SK-N-SH treated with all-trans-retinoic acid at 6 μM for 48 hours (cell line): ENCODE results near the gene AGAP5.
"Not testable (repeated sequence)": the region's sequence is repeated elsewhere in the genome, so short reads cannot be mapped to it uniquely, and the experiment has no call there.

ENCODE experiments used
- ATAC-seq: fragments of 200-7000 bp; cut with Tn5 transposase; 3 replicates; pipeline ENCODE4 v1.9.1; 2020; ENCODE audit warnings: mild to moderate bottlenecking, moderate library complexity
- BACH2 ChIP-seq: fragments of 250-450 bp; sonication (Bioruptor Pico); IDR thresholded peaks from 2 replicates; pipeline ENCODE4 v1.9.0; 2021; ENCODE audit warnings: mild to moderate bottlenecking, borderline replicate concordance
- CSDC2 ChIP-seq: fragments of 250-450 bp; sonication (Bioruptor Pico); IDR thresholded peaks from 2 replicates; pipeline ENCODE4 v1.5.0; 2020; ENCODE audit warnings: mild to moderate bottlenecking, moderate library complexity
- GLIS3 ChIP-seq: fragments of 250-450 bp; sonication (Bioruptor Pico); IDR thresholded peaks from 2 replicates; pipeline ENCODE4 v1.5.0; 2020; ENCODE audit warnings: mild to moderate bottlenecking, moderate library complexity
- ISL1 ChIP-seq: fragments of 250-450 bp; sonication (Bioruptor Pico); IDR thresholded peaks from 2 replicates; pipeline ENCODE4 v2.1.2; 2022; ENCODE audit warnings: mild to moderate bottlenecking, moderate library complexity
- OSR1 ChIP-seq: fragments of 250-450 bp; sonication (Bioruptor Pico); IDR thresholded peaks from 2 replicates; pipeline ENCODE4 v1.8.0; 2022; ENCODE audit warnings: moderate library complexity, mild to moderate bottlenecking, inconsistent platforms
- PPARA ChIP-seq: fragments of 250-450 bp; sonication (Bioruptor Pico); IDR thresholded peaks from 2 replicates; pipeline ENCODE4 v1.5.0; 2020; ENCODE audit warnings: mild to moderate bottlenecking, borderline replicate concordance
- RARB ChIP-seq: fragments of 250-450 bp; sonication (Bioruptor Pico); IDR thresholded peaks from 2 replicates; pipeline ENCODE4 v1.8.0; 2021; ENCODE audit warnings: mild to moderate bottlenecking, moderate library complexity
- SNAI2 ChIP-seq: fragments of 250-450 bp; sonication (Bioruptor Pico); IDR thresholded peaks from 2 replicates; pipeline ENCODE4 v1.5.0; 2020; ENCODE audit warnings: mild to moderate bottlenecking, moderate library complexity
- ZC3H10 ChIP-seq: fragments of 250-450 bp; sonication (Bioruptor Pico); IDR thresholded peaks from 2 replicates; pipeline ENCODE4 v1.5.1; 2021; ENCODE audit warnings: mild to moderate bottlenecking, moderate library complexity
- ZFP30 ChIP-seq: fragments of 450-650 bp; formaldehyde crosslinking; IDR thresholded peaks from 2 replicates; pipeline ENCODE4 v1.5.0; 2022; ENCODE audit warnings: mild to moderate bottlenecking, moderate library complexity
- ZNF565 ChIP-seq: fragments of 450-650 bp; formaldehyde crosslinking; conservative IDR thresholded peaks from 2 replicates; pipeline ENCODE4 v1.5.0; 2020; ENCODE audit warnings: low read depth, mild to moderate bottlenecking, moderate library complexity
- ZNF70 ChIP-seq: fragments of 450-650 bp; formaldehyde crosslinking; IDR thresholded peaks from 2 replicates; pipeline ENCODE4 v1.5.0; 2020; ENCODE audit warnings: mild to moderate bottlenecking, moderate library complexity
- TF ChIP-seq, protein P1 (sequence below): fragments of 250-450 bp; sonication (Bioruptor Pico); IDR thresholded peaks from 2 replicates; pipeline ENCODE4 v1.5.1; 2021; ENCODE audit warnings: mild to moderate bottlenecking, moderate library complexity
- TF ChIP-seq, protein P2 (sequence below): fragments of 250-450 bp; sonication (Bioruptor Pico); IDR thresholded peaks from 2 replicates; pipeline ENCODE4 v1.8.0; 2021; ENCODE audit warnings: low read depth, mild to moderate bottlenecking, moderate library complexity, borderline replicate concordance
- TF ChIP-seq, protein P3 (sequence below): fragments of 250-450 bp; sonication (Bioruptor Pico); IDR thresholded peaks from 2 replicates; pipeline ENCODE4 v1.5.1; 2020; ENCODE audit warnings: low read depth, mild to moderate bottlenecking, moderate library complexity
- TF ChIP-seq, protein P4 (sequence below): fragments of 250-450 bp; sonication (Bioruptor Pico); IDR thresholded peaks from 2 replicates; pipeline ENCODE4 v1.5.0; 2020; ENCODE audit warnings: mild to moderate bottlenecking, moderate library complexity

The AGAP5 gene

DNA sequence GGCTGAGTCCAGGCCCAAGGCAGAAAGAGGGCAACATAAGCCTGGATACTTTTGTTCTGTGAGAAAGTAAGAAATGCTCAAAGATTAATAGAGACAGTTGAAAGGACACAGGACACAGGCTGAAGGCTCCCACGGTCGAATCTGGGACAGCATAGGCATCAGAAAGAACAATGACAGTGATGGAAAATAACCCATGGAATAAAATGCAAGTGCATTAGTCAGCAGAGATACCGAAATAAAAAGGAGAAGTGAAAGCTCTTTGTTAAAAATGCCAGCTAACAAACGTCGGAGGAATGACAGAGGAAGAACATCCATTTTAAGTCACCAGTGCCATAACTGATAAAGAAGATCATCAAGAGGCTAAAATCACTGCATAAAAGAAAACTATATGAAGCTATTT is 19.6 kb upstream of the AGAP5 start:
- ATAC-seq, result no peak
- no peak for TF ChIP-seq PPARA
- TF ChIP-seq, protein P1, sequence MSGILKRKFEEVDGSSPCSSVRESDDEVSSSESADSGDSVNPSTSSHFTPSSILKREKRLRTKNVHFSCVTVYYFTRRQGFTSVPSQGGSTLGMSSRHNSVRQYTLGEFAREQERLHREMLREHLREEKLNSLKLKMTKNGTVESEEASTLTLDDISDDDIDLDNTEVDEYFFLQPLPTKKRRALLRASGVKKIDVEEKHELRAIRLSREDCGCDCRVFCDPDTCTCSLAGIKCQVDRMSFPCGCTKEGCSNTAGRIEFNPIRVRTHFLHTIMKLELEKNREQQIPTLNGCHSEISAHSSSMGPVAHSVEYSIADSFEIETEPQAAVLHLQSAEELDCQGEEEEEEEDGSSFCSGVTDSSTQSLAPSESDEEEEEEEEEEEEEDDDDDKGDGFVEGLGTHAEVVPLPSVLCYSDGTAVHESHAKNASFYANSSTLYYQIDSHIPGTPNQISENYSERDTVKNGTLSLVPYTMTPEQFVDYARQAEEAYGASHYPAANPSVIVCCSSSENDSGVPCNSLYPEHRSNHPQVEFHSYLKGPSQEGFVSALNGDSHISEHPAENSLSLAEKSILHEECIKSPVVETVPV (CRISPR knock-in tag), result no peak
- no peak for TF ChIP-seq ZC3H10 (CRISPR knock-in tag)
- TF ChIP-seq CSDC2, result no peak
- no peak for TF ChIP-seq ZFP30
- no peak for TF ChIP-seq GLIS3 (CRISPR knock-in tag)
- TF ChIP-seq OSR1 (CRISPR knock-in tag), result no peak
- TF ChIP-seq, protein P2, sequence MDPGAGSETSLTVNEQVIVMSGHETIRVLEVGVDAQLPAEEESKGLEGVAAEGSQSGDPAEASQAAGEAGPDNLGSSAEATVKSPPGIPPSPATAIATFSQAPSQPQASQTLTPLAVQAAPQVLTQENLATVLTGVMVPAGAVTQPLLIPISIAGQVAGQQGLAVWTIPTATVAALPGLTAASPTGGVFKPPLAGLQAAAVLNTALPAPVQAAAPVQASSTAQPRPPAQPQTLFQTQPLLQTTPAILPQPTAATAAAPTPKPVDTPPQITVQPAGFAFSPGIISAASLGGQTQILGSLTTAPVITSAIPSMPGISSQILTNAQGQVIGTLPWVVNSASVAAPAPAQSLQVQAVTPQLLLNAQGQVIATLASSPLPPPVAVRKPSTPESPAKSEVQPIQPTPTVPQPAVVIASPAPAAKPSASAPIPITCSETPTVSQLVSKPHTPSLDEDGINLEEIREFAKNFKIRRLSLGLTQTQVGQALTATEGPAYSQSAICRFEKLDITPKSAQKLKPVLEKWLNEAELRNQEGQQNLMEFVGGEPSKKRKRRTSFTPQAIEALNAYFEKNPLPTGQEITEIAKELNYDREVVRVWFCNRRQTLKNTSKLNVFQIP (CRISPR knock-in tag), result no peak
- no peak for TF ChIP-seq SNAI2 (CRISPR knock-in tag)
- TF ChIP-seq, protein P3, sequence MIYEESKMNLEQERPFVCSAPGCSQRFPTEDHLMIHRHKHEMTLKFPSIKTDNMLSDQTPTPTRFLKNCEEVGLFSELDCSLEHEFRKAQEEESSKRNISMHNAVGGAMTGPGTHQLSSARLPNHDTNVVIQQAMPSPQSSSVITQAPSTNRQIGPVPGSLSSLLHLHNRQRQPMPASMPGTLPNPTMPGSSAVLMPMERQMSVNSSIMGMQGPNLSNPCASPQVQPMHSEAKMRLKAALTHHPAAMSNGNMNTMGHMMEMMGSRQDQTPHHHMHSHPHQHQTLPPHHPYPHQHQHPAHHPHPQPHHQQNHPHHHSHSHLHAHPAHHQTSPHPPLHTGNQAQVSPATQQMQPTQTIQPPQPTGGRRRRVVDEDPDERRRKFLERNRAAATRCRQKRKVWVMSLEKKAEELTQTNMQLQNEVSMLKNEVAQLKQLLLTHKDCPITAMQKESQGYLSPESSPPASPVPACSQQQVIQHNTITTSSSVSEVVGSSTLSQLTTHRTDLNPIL (CRISPR knock-in tag), result no peak
- no peak for TF ChIP-seq BACH2
- no peak for TF ChIP-seq ZNF70 (CRISPR knock-in tag)
- TF ChIP-seq, protein P4, sequence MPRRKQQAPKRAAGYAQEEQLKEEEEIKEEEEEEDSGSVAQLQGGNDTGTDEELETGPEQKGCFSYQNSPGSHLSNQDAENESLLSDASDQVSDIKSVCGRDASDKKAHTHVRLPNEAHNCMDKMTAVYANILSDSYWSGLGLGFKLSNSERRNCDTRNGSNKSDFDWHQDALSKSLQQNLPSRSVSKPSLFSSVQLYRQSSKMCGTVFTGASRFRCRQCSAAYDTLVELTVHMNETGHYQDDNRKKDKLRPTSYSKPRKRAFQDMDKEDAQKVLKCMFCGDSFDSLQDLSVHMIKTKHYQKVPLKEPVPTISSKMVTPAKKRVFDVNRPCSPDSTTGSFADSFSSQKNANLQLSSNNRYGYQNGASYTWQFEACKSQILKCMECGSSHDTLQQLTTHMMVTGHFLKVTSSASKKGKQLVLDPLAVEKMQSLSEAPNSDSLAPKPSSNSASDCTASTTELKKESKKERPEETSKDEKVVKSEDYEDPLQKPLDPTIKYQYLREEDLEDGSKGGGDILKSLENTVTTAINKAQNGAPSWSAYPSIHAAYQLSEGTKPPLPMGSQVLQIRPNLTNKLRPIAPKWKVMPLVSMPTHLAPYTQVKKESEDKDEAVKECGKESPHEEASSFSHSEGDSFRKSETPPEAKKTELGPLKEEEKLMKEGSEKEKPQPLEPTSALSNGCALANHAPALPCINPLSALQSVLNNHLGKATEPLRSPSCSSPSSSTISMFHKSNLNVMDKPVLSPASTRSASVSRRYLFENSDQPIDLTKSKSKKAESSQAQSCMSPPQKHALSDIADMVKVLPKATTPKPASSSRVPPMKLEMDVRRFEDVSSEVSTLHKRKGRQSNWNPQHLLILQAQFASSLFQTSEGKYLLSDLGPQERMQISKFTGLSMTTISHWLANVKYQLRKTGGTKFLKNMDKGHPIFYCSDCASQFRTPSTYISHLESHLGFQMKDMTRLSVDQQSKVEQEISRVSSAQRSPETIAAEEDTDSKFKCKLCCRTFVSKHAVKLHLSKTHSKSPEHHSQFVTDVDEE, result no peak

DNA sequence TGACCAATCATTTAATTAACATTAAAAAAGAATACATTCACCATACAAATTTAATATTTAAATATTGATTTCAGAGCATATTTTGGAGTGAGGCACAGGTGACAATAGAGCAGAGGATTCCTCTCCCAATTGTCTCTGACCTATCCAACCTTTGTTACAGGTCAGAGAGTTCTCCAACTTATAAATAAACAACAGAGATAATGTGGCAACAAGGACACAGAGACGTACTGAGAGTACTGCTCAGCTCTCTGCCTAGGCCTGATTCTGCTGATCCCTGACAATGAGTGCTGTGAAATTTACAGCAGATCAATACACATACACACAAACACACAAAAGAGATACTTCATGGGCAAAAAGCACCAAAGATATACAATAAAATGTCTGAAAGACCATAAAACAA is 18.3 kb upstream of the AGAP5 start:
- TF ChIP-seq ZC3H10 (CRISPR knock-in tag) (no peak), CSDC2 (no peak), ZNF565 (CRISPR knock-in tag) (no peak), ISL1 (CRISPR knock-in tag) (no peak), RARB (no peak), BACH2 (no peak)
- TF ChIP-seq, protein P4, result no peak
- TF ChIP-seq, protein P3 (CRISPR knock-in tag), result no peak
- ATAC-seq, result no peak

DNA sequence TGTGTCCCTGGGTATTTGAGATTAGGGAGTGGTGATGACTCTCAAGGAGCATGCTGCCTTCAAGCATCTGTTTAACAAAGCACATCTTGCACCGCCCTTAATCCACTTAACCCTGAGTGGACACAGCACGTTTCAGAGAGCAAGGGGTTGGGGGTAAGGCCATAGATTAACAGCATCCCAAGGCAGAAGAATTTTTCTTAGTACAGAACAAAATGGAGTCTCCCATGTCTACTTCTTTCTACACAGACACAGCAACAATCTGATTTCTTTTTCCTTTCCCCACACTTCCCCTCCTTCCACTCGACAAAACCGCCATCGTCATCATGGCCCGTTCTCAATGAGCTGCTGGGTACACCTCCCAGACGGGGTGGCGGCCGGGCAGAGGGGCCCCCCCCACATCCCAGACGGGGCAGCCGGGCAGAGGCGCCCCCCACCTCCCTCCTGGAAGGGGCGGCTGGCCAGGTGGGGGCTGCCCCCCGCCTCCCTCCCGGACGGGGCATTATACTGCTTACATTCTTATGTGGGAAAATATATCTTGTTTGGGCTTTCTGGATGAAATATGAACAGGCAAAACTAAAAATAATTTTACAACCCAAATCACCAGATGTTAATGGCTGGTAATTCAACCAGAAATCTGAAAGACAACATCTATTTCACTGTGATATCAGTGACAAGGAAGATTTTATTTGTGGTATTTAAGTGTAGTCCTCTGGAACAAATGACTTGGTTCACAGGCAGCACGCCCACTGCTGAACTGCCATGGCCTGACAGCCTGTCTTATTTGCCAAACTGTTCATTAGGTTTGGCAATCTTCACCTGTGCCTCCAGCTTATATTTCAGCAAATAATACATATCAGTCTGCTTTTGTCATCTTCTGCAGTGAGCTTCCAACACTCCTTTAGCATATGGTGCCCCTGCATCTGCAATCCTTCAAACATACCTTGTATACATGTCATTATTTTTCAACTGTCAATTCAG is 17.6 kb upstream of the AGAP5 start:
- ATAC-seq, result not testable (repeated sequence)

DNA sequence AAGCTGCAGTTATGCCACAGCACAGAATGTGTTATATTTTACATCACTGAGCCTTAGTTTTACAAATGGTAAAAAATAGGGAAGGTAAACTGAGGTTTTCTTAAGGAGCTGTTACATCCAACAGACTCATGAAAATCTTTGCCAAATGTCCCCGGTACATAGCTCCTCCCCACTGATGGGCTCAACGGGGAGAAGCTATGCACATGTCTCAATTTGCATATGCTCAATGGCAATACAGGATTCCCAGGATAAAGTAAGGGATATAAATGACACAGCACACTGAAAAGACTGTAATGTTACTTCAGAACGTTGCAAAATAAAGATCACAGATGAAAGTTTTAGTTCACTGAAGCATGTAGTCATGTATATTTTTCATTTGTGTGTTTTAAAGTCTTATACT is 16.6 kb upstream of the AGAP5 start:
- ATAC-seq, result not testable (repeated sequence)

DNA sequence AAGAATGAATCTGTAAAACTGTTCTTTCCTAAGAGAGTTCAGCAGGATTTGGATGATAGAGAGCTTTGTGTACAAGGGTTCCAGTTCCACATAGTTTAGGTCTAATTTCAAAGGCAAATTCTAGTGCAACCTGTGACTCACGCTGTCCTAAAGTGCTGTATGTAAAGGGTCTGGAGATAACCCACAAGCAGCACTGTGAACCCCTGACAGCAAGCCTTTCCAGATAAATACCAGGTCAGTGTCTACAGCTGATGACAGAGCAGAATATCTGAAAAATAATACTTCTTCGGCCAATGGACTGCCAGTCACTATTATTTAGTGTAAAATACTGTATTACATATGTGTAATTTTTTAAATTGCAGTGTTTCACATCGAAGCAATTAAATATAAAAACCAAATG is 16.0 kb upstream of the AGAP5 start:
- not testable (repeated sequence) for ATAC-seq

DNA sequence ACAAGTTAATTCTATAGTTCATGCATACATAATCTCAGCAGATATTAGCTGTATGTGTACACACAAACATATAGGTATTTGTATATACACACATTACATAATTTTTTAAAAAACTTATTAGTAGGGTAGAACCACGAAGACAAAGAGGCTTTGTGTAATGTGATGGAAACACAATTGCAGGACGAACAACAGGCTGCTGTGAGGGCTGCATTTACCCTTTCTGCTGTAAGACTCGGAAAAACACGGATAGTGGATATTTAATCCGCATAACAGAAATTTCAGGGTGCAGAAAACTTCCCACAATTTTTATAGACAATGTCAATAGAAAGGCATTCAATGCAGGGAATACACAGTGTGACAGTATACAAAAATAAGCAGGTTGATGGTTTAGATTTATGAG is 13.8 kb upstream of the AGAP5 start:
- not testable (repeated sequence) for ATAC-seq

DNA sequence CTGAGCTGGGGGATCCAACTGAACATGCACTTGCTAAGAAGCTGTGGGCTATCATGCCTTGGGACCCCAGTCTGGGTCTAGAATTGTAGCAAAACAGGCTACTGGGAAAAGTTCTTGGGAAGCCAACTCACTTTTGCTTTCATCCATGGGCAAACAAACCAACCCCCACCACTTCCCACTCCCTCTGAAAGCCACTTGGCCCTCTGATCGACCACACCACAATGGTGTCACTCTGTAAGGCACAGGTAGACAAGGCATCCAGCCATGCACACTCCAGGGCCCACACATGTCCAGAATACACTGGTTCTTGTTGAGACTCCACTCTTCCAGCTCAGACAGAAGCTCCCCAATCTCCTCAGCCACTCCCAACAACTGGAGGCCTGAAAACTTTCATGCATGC is 10.2 kb upstream of the AGAP5 start:
- ATAC-seq, result not testable (repeated sequence)

DNA sequence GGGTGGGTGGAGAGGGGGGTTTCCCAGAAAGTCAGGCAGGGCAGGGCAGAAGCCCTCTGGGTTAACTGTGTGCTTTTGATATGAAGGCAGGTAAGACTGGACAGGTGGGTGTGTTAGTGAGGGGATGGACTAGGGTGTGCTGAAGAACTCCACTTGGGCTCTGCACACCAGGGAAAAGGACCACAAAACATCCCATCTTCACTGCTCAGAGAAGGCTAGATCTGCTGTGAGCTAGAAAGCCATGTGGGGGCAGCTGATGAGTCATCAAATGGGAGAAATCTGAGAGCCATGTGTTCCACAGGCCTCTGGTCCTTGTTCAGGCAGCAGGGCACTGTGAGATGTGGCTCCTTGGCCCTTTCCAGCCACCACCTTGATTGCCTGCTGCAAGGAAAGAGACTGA is 9.7 kb upstream of the AGAP5 start:
- not testable (repeated sequence) for ATAC-seq

DNA sequence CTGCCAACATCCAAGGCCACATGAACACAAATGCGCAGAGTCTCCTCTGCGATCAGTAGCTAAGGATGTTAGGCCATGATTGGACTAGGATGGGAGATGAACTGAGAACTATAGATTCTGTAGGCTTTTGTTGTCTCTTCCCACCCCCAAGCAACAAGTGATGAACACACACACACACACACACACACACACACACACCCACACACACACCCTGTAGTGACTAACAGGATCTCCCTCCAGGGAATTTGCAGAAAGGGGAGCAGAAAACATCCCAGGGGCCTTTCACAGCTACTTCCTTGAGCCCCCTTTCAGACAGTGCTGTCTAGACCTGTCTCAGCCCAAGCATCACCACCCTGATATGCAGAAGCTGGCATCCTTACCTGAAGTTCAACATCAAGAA is 8.6 kb upstream of the AGAP5 start:
- ATAC-seq, result not testable (repeated sequence)
